HG03378 (cell line): ENCODE results near the gene PRSS33.

Experiments
- ATAC-seq: cut with Tn5 transposase; IDR thresholded peaks from one replicate; pipeline ENCODE4 v1.9.1; 2021; ENCODE audit warnings: mild to moderate bottlenecking, moderate library complexity; ENCODE audit not compliant: unreplicated experiment

The PRSS33 gene

GRCh38 chr16:2787406-2787805 lies at the start of gene PRSS33:
Gene PRSS33, minus strand, starts transcription at chr16:2787560. Its CDS starts 1,013 bp downstream, at chr16:2786547.
- no peak for ATAC-seq

GRCh38 chr16:2836646-2837508 lies 49.5 kb upstream of the PRSS33 start:
- no peak for ATAC-seq

GRCh38 chr16:2835638-2836493 lies 48.5 kb upstream of the PRSS33 start:
- no peak for ATAC-seq

- ATAC-seq: no peak
These were observed 47.6 kb upstream of the PRSS33 start for GRCh38 chr16:2834968-2835367.

GRCh38 chr16:2833776-2834175 lies 46.4 kb upstream of the PRSS33 start:
- ATAC-seq: no peak

- no peak for ATAC-seq
These were observed 43.8 kb upstream of the PRSS33 start for GRCh38 chr16:2831203-2831602.

GRCh38 chr16:2830355-2830695 lies 43.0 kb upstream of the PRSS33 start:
- ATAC-seq: no peak

GRCh38 chr16:2829501-2830354 lies 42.4 kb upstream of the PRSS33 start, which contains the start of gene ZG16B:
Gene ZG16B, plus strand, starts transcription at chr16:2830303. Its CDS starts 139 bp downstream, at chr16:2830442.
- ATAC-seq: no peak

- ATAC-seq: no peak
These were observed 41.6 kb upstream of the PRSS33 start for GRCh38 chr16:2828876-2829430.

GRCh38 chr16:2828521-2828840 lies 41.1 kb upstream of the PRSS33 start:
- no peak for ATAC-seq

- no peak for ATAC-seq
These were observed 40.6 kb upstream of the PRSS33 start for GRCh38 chr16:2827831-2828520.

GRCh38 chr16:2827374-2827791 lies 40.0 kb upstream of the PRSS33 start:
- no peak for ATAC-seq

GRCh38 chr16:2826591-2827373 lies 39.4 kb upstream of the PRSS33 start:
- no peak for ATAC-seq

GRCh38 chr16:2825906-2826305 lies 38.5 kb upstream of the PRSS33 start:
- no peak for ATAC-seq

- no peak for ATAC-seq
These were observed 37.8 kb upstream of the PRSS33 start for GRCh38 chr16:2825049-2825742.

GRCh38 chr16:2824626-2825025 lies 37.3 kb upstream of the PRSS33 start:
- no peak for ATAC-seq

GRCh38 chr16:2822496-2822895 lies 35.1 kb upstream of the PRSS33 start:
- ATAC-seq: no peak

- no peak for ATAC-seq
These were observed 34.8 kb upstream of the PRSS33 start for GRCh38 chr16:2822158-2822495.
